ENCODE measurements around the gene RFX3. TPM values are rescaled to one million over a fixed set of nuclear protein-coding genes. Genes with fewer than 3 reads are reported as not detected.
A peak's percentile ranks its signal among the peaks of the same experiment; 100 is the strongest.

RFX3 gene
- total RNA-seq, 1 experiment from 2014 or later: 19.1 TPM

DNA sequence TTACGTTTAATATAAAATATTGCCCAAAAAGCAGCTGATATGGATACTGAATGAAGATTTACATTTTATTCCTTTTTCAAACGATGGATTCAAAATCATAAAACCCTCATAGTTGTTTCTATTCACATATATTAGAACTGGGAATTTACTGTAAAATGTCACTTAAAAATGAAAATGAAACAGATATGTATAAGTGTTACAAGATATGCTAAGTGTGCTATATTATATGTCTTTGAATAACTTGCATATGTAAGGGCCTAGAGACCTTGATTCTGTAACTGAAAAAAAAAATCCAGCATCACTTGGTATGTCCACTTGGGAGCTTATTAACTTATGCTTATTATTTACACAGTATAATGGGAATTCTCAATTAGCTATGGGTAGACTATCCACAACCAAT is 43.2 kb downstream of the RFX3 start:
- in situ Hi-C loops (cut with HindIII; ENCODE audit: low sequenced_read_pairs): no loop called here

DNA sequence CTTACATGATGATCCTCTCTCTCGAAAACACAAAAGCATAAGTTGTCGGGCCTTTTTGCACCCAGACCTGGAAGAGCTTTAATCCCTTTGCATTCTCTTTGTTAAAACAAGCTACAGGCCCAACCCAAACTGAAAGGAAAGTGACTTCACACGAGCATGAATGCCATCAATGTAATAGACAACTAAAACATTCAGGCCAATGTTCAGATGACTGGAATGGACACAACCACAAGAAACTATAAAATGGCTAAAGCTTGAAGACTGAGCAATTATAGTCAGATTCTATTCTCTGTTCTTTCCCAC is 45.5 kb downstream of the RFX3 start:
- in situ Hi-C loops (cut with HindIII; ENCODE audit: low sequenced_read_pairs): no loop called here
- DNase-seq (ENCODE audit: low spot score): no peak

More for the DNA sequence above, 43.2 kb downstream of the RFX3 start:
- no peak for DNase-seq (ENCODE audit: low spot score)

DNA sequence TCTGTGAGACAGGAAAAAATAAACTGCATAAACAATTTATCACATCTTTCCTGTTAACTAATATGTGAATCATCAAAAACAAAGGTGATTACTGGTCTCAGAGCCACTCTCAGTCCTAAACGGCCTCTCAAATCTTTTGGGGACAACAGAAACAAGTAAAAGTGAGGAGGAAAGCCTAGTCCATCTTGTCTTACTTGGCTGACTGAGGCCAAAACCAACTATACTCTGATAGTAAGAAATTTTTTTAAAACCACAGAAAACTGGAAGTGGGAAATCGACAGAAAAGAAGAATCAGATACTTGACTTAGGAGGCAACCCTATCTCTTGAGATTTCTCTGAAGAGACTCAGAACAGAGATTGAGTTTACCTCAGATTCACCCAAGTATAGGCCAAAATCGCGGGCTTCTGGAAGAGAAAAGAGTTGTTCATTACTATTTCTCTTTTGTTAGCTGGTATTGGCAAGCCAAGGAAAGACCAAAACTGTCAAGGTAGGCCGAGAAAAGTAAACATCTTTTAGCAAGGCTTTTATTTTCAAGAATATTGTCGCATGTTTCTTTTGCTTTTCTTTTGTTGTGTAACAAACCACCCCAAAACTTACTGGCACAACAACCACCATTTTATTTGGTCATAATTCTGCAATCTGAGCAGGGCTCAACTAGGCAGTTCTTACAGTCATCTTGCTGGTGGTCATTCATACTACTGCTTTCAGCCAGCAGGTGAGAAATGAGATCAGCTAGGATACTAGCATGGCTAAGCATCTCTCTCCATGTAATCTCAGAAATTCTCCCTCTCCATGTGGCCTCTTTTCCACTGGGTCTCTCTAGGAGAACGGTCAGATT is 46.1 kb downstream of the RFX3 start:
- in situ Hi-C loops (cut with HindIII; ENCODE audit: low sequenced_read_pairs): no loop called here
- no peak for DNase-seq (ENCODE audit: low spot score)

DNA sequence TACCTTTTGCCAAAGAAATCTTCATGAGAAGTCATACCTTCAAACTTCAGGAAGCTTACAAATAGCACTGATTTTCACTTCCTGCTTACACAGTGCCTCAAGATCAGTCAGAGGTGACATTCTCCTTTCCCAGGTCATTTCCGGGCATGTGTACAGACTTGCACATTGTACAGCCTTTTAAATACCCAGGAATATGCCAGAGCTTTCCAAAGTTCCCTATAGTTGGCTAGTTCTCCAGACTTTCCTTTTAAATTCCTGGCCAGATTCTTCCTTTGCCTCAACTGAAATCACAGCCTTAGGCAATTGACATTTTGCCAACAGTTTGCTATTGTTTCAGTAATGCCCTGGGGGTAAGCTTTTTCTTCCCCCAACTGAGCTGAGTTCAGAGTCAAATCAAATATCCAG is 47.2 kb downstream of the RFX3 start:
- DNase-seq (ENCODE audit: low spot score): no peak
- in situ Hi-C loops (cut with HindIII; ENCODE audit: low sequenced_read_pairs): no loop called here

- no peak for DNase-seq (ENCODE audit: low spot score)
- in situ Hi-C loops (cut with HindIII; ENCODE audit: low sequenced_read_pairs): no loop called here
Measured at GRCh38 chr9:3477236-3477834, 48.5 kb downstream of the RFX3 start.

DNA sequence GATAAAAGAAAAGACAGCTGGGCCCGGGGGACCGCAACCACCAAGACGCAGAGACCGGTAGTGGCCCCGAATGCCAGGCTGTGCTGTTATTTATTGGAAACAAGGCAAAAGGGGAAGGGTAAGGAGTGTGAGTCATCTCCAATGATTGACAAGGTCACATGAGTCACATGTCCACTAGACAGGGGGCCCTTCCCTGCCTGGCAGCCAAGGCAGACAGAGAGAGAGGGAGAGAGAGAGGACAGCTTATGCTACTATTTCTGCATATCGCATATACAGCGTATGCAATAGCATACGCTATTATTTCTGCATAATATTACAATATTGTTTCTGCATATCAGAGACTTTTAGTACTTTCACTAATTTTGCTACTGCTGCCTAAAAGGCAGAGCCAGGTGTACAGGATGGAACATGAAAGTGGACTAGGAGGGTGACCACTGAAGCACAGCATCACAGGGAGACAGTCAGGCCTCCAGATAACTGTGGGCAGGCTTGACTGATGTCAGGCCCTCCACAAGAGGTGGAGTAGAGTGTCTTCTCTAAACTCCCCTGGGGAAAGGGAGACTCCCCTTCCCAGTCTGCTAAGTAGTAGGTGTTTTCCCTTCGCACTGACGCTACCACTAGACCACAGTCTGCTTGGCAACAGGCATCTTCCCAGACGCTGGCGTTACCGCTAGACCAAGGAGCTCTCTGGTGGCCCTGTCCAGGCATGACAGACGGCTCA is 50.3 kb downstream of the RFX3 start:
- in situ Hi-C loops (cut with HindIII; ENCODE audit: low sequenced_read_pairs): no loop called here
- no peak for DNase-seq (ENCODE audit: low spot score)

DNA sequence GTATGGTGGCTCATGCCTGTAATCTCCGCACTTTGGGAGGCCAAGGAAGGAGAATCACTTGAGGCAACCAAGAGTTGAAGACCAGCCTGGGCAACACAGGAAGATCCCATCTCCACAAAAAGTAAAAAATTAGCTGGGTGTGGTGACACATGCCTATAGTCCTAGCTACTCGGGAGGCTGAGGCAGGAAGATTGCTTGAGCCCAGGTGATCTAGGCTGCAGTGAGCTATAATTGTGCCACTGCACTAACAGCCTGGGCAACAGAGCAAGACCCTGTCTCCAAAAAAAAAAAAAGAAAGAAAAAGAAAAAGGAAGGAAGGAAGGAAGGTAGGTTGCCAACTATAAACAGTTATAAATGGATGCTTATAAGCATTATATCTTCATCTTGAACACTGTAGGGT is 51.0 kb downstream of the RFX3 start:
- DNase-seq (ENCODE audit: low spot score): no peak
- in situ Hi-C loops (cut with HindIII; ENCODE audit: low sequenced_read_pairs): no loop called here

- in situ Hi-C loops (cut with HindIII; ENCODE audit: low sequenced_read_pairs): no loop called here
Measured at GRCh38 chr9:3473405-3473804, 52.4 kb downstream of the RFX3 start.

DNA sequence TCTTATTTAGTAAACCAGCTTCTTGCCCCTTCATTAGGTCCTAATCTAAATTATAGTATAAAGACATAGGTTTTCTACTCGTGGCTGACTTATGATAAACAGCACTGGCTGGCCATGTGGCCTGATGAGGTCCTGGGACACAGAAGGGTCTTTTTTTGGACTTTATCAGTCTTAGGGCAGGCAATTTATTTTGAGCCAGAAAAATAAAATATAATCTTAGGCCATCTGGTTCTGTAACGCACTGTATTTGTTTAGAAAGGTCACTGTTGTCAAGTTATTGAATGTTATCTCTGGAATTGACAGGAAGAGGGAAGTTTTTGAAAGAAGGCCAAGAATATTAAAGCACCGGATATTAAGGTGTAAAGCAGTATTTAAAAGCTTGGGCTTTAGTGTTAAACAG is 53.9 kb downstream of the RFX3 start:
- in situ Hi-C loops (cut with HindIII; ENCODE audit: low sequenced_read_pairs): no loop called here
- DNase-seq (ENCODE audit: low spot score): no peak

More at GRCh38 chr9:3473405-3473804, 52.4 kb downstream of the RFX3 start:
- no peak for DNase-seq (ENCODE audit: low spot score)

- in situ Hi-C loops (cut with HindIII; ENCODE audit: low sequenced_read_pairs): no loop called here
- DNase-seq (ENCODE audit: low spot score): peak; percentile 18
Measured at GRCh38 chr9:3468421-3469205, 57.2 kb downstream of the RFX3 start.

GRCh38 chr9:3467593-3468219 is 58.1 kb downstream of the RFX3 start:
- DNase-seq (ENCODE audit: low spot score): peak; percentile 75
- in situ Hi-C loops (cut with HindIII; ENCODE audit: low sequenced_read_pairs): no loop called here

DNA sequence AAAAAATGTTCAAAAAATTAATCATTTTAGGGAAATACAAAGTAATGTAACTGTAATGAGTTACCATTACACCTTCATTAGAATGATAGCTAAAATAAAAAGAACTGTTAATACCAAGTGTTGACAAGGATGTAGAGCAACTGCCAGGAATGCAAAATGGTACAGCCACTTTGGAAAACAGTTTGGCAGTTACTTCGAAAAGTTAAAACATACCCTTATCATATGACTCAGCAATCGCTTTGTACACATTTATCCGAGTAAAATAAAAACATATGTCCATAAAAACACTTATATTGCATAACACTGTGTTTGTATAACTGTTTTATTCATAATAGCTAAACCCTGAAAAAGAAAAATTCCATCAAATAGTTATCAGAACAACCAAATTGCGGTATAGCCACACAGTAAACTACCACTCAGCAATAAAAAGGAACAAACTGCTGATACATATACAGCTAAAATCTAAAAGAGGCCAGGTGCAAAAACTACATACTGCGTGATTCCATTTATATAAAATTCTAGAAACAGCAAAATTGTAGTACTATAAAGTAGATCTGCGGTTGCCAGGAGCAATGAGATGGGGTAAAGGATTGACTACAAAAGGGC is 61.7 kb downstream of the RFX3 start:
- DNase-seq (ENCODE audit: low spot score): no peak
- in situ Hi-C loops (cut with HindIII; ENCODE audit: low sequenced_read_pairs): no loop called here

DNA sequence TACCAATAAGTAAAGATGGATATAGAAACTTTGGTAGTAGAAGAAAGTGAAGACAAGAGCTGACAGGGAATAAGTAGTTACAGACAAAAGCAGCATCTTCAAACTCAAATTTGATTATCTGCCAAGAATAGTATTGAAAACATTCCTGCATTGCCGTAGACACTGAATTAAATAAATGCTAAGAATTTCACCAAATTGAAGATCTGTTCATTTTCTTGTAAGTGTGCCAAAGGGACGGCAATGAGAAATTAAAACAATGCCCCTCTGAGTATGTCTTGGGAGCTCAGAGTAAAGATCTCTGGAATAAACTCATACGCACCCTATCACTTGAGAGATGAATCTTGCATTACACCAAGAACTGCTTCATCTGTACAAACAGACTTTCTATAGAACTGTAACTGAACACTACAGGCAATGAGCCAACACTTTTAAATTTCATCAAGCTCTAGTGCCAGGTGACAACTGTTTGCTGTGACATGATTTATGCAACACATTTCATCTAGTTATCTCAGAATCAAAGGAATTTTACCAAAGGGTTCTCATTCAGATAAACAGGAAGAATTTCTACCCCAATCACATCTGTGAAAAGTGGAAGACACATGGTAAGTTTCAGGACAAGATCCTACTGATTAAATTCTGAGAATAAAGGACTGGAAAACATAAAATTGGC is 66.9 kb downstream of the RFX3 start:
- no peak for DNase-seq (ENCODE audit: low spot score)
- in situ Hi-C loops (cut with HindIII; ENCODE audit: low sequenced_read_pairs): no loop called here

DNA sequence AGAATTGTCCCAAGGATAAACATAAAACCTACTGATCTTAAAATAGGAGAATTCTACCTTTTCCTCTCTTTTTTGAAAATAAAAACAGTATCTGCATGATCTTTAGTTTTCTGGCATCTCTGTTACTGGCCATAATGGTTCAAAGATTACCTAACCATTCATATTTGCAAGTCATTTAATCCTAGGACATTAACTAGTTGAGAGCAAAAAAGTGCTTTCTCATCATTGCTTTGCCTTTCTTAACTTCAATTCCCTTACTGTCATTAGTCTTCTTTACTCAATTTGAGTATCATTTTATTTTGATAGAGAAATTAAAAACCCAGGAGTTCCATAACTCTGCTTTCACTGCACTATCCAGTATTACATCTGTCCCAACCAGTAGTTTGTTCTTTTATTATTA is 68.6 kb downstream of the RFX3 start:
- in situ Hi-C loops (cut with HindIII; ENCODE audit: low sequenced_read_pairs): no loop called here
- DNase-seq (ENCODE audit: low spot score): no peak

- in situ Hi-C loops (cut with HindIII; ENCODE audit: low sequenced_read_pairs): no loop called here
- DNase-seq (ENCODE audit: low spot score): no peak
Measured at GRCh38 chr9:3455717-3456116, 70.1 kb downstream of the RFX3 start.

GRCh38 chr9:3455094-3455493 is 70.7 kb downstream of the RFX3 start:
- in situ Hi-C loops (cut with HindIII; ENCODE audit: low sequenced_read_pairs): no loop called here
- DNase-seq (ENCODE audit: low spot score): no peak

DNA sequence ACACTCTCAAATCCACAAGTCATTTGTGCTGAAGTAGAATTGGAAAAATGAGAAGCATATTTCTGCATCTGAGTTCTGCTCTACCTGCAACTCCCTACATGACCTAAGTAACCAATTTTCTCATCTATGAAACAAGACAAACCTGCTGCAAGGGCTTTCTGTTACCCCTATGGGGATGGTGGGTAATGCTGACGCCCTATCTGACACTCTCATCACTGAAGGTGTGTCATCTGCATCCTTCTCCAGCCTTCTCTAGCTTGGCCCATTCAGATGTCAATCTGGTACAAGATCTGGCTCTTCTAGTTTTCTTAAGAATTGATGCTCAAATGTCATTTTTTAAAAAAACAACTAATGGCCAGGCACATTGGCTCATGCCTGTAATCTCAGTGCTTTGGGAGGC is 73.8 kb downstream of the RFX3 start:
- no peak for DNase-seq (ENCODE audit: low spot score)
- in situ Hi-C loops (cut with HindIII; ENCODE audit: low sequenced_read_pairs): no loop called here

DNA sequence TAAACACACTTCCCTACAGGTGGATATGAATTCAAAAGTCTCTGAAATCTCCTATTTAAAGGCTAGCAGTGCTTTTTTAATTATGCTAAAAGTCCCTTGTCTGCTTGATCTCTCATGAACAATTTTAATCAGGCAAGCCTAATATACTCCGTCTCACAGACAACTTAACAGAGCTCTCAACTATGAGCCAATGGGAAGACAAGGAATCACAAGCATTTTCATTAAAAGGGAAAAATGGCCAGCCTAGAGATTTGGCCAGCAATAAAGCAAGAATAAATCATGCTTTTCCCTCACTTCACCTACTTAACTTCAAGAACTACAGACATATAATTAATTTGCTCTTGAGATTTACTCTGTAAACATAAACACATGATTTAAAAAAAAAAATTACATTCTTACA is 78.0 kb downstream of the RFX3 start:
- in situ Hi-C loops (cut with HindIII; ENCODE audit: low sequenced_read_pairs): no loop called here
- no peak for DNase-seq (ENCODE audit: low spot score)

Data from G401 (cell line).